Activated naive CD8-positive, alpha-beta T cell (primary cell): ENCODE measurements around the gene CYP2A6.
"Not testable (repeated sequence)": the region's sequence is repeated elsewhere in the genome, so short reads cannot be mapped to it uniquely, and the experiment has no call there.

Experiments used
- H3K27ac Mint-ChIP-seq: one replicate; pipeline ENCODE4 v1.8.0; 2021; ENCODE audit warnings: mixed read lengths
- H3K27me3 Mint-ChIP-seq: one replicate; pipeline ENCODE4 v1.8.0; 2021; ENCODE audit warnings: mixed read lengths
- H3K36me3 Mint-ChIP-seq: one replicate; pipeline ENCODE4 v1.8.0; 2021; ENCODE audit warnings: mixed read lengths
- H3K4me1 Mint-ChIP-seq: one replicate; pipeline ENCODE4 v1.8.0; 2021; ENCODE audit warnings: low read depth, mixed read lengths
- H3K4me3 Mint-ChIP-seq: one replicate; pipeline ENCODE4 v1.8.0; 2021; ENCODE audit warnings: mild to moderate bottlenecking, mixed read lengths
- H3K9me3 Mint-ChIP-seq: one replicate; pipeline ENCODE4 v1.8.0; 2021; ENCODE audit warnings: low read depth, mixed read lengths

Gene CYP2A6

GRCh38 chr19:40812571-40812970 is 37.7 kb downstream of the CYP2A6 start:
- not testable (repeated sequence) for H3K27ac Mint-ChIP-seq, H3K27me3 Mint-ChIP-seq, H3K9me3 Mint-ChIP-seq, H3K36me3 Mint-ChIP-seq
- H3K4me1 Mint-ChIP-seq: peaks cover 38% of the 10 kb centered on the region
- H3K4me3 Mint-ChIP-seq: peak overlapping the region; percentile 93

GRCh38 chr19:40811478-40812341 is 38.5 kb downstream of the CYP2A6 start:
- Mint-ChIP-seq H3K27ac (peak overlapping the region; percentile 41), H3K36me3 (no peaks in the 10 kb centered on the region), H3K4me1 (peaks cover 46% of the 10 kb centered on the region), H3K9me3 (no peaks in the 10 kb centered on the region), H3K4me3 (peak overlapping the region; percentile 93), H3K27me3 (no peaks in the 10 kb centered on the region)

GRCh38 chr19:40810649-40811408 is 39.4 kb downstream of the CYP2A6 start:
- H3K27me3 Mint-ChIP-seq, H3K36me3 Mint-ChIP-seq, H3K9me3 Mint-ChIP-seq: not testable (repeated sequence)
- Mint-ChIP-seq H3K27ac (peak overlapping the region; percentile 90), H3K4me3 (peak overlapping the region; percentile 93), H3K4me1 (peaks cover 55% of the 10 kb centered on the region)

DNA sequence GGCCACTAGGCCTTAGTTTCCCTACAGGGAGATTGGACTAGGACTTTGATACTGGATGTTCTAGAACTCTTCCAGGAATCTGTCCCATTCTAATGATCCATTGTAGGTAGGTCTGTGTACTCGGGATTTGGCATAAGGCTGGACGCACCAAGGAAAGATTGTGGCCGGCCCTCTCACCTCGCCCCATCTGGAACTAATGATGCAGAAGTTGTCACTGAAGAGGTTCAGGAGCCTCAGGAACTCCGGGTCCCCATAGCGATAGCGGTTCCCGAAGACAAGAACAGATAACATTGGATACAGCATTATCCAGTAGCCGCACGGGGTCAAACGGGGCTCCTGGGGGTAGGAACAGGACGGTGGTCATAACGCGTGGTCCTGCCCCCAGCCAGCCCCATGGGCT is 40.1 kb downstream of the CYP2A6 start:
- H3K27me3 Mint-ChIP-seq: no peaks in the 10 kb centered on the region
- peak overlapping the region; percentile 59 for H3K4me3 Mint-ChIP-seq
- H3K9me3 Mint-ChIP-seq: no peaks in the 10 kb centered on the region
- peak overlapping the region; percentile 34 for H3K27ac Mint-ChIP-seq
- peaks cover 61% of the 10 kb centered on the region for H3K4me1 Mint-ChIP-seq
- H3K36me3 Mint-ChIP-seq: no peaks in the 10 kb centered on the region

DNA sequence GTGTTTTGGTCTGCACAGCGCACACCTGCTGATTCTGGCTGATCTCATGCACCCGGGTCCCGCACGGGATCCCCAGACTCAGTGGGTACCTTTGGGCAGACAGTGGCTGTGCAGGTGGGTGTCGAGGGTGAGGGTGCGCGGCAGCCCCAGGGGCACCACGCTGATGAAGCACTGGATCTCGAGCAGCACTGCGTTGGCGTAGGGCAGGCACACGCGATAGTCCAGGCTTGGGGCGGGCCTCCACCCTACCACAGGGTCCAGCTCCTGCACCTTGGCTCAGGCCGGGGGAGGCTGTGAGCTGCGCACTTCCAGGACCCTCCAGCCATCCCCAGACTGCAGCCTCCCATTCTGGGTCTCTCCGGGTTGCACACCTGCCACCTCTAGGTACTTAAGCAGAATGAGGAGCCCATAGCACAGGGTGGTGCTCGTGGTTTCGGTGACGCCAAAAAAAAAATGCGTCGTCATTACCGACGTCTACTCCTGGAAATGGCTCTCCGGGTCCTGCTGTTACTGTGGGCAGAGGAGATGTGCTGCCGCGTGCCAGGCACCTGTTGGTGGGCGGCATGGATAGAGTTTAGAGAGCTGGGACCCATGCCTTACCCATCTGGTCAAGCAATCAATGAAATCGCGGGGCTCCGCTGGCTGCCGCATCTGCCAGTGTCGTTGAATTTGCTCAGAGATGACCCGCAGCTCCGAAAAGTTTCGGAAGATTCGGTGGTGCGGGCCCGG is 40.7 kb downstream of the CYP2A6 start:
- Mint-ChIP-seq H3K9me3 (no peaks in the 10 kb centered on the region), H3K27ac (no peak overlapping the region), H3K4me3 (no peak overlapping the region), H3K27me3 (no peaks in the 10 kb centered on the region), H3K36me3 (peaks cover 2% of the 10 kb centered on the region), H3K4me1 (peaks cover 68% of the 10 kb centered on the region)

- Mint-ChIP-seq H3K4me1 (peaks cover 75% of the 10 kb centered on the region), H3K27me3 (no peaks in the 10 kb centered on the region), H3K4me3 (no peak overlapping the region), H3K9me3 (no peaks in the 10 kb centered on the region), H3K36me3 (peaks cover 5% of the 10 kb centered on the region), H3K27ac (peak overlapping the region; percentile 41)
Measured at GRCh38 chr19:40808497-40808896, 41.8 kb downstream of the CYP2A6 start.

DNA sequence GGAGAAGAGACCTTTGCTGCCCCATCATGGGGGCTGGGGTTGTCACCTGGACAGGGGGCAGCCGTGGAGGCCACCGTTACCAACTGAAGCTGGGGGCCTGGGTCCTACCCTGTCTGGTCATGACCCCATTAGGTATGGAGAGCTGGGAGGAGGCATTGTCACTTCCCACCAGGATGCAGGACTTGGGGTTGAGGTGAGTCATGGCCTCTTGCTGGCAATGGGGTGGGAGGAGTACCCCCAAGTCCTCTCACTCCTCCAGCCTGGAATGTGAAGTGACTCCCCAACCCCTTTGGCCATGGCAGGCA is 42.3 kb downstream of the CYP2A6 start:
- Mint-ChIP-seq H3K27ac (peak overlapping the region; percentile 96), H3K9me3 (no peaks in the 10 kb centered on the region), H3K27me3 (no peaks in the 10 kb centered on the region), H3K36me3 (peaks cover 5% of the 10 kb centered on the region), H3K4me1 (peaks cover 80% of the 10 kb centered on the region), H3K4me3 (peak overlapping the region; percentile 70)

GRCh38 chr19:40807147-40808020 is 42.9 kb downstream of the CYP2A6 start:
- Mint-ChIP-seq H3K36me3 (peaks cover 5% of the 10 kb centered on the region), H3K27ac (peak overlapping the region; percentile 96), H3K9me3 (no peaks in the 10 kb centered on the region), H3K27me3 (no peaks in the 10 kb centered on the region), H3K4me3 (peak overlapping the region; percentile 94), H3K4me1 (peaks cover 80% of the 10 kb centered on the region)

DNA sequence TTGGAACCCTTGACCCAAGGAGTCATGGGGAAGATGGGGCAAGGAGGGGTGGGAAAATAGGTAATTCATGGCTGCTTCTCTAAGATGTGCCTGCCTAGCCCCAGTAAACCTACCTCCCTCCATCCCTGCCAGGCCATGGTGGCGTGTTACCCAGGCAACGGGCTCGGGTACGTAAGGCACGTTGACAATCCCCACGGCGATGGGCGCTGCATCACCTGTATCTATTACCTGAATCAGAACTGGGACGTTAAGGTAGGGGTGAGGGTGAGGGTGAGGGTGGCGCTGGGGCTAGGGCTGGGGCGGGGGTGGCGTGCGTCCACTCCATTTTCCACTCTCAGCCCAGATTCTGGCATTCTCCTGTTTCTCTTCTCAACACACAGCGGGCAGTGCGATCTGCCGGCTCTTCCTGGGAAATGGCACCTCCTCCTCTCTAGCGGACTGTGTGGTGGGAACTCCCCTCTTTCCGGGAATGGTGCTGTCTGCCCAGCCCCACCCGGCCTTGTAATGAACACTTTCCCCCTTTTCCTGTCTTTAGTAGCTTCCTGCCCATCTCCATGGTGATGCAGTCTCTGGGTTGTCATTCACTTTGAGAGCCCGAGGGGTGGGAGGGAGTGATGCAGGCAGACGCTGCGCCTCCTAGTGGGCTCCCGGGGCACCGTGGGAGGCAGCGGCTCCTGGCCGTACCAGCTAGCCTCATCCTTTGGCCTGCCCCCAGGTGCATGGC is 43.7 kb downstream of the CYP2A6 start:
- Mint-ChIP-seq H3K9me3 (no peaks in the 10 kb centered on the region), H3K36me3 (peaks cover 7% of the 10 kb centered on the region), H3K4me3 (peak overlapping the region; percentile 94)

DNA sequence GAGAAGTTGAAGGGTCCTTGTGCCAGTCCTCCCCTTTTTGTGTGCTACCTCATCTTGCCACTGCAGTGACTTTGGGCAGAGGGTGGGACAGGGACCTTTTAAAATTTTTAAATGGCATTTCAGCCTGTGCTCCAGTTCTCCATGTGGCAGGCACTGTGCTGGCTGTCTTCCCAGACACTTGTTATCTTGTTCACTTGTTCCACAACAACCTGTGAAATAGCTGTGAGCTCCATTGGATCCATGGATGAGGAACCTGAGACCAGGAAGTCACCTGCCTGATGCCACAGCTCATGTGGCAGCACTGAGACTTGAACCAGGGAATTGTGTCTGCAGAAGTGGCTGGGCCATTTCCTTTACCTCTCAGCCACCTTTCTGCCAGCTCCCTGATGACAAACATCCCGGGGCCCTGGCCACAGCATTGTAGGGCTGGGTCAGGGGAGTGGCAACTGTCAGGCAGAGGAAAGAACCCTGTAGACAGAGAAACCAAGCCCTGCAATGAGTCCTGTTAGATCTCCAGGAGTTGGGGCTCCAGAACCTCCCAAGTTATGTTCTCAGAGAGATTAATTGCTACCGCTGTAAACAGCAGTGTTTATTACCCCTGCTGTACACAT is 44.9 kb downstream of the CYP2A6 start:
- Mint-ChIP-seq H3K27ac (peak overlapping the region; percentile 96), H3K9me3 (no peaks in the 10 kb centered on the region), H3K36me3 (peaks cover 7% of the 10 kb centered on the region), H3K4me1 (peaks cover 83% of the 10 kb centered on the region), H3K4me3 (peak overlapping the region; percentile 94), H3K27me3 (no peaks in the 10 kb centered on the region)

More for the DNA sequence above, 43.7 kb downstream of the CYP2A6 start:
- Mint-ChIP-seq H3K27ac (peak overlapping the region; percentile 96), H3K27me3 (no peaks in the 10 kb centered on the region), H3K4me1 (peaks cover 84% of the 10 kb centered on the region)

- Mint-ChIP-seq H3K4me3 (peak overlapping the region; percentile 94), H3K27ac (peak overlapping the region; percentile 96), H3K27me3 (no peaks in the 10 kb centered on the region), H3K4me1 (peaks cover 83% of the 10 kb centered on the region), H3K9me3 (no peaks in the 10 kb centered on the region), H3K36me3 (peaks cover 7% of the 10 kb centered on the region)
Measured at GRCh38 chr19:40804783-40805242, 45.4 kb downstream of the CYP2A6 start.

DNA sequence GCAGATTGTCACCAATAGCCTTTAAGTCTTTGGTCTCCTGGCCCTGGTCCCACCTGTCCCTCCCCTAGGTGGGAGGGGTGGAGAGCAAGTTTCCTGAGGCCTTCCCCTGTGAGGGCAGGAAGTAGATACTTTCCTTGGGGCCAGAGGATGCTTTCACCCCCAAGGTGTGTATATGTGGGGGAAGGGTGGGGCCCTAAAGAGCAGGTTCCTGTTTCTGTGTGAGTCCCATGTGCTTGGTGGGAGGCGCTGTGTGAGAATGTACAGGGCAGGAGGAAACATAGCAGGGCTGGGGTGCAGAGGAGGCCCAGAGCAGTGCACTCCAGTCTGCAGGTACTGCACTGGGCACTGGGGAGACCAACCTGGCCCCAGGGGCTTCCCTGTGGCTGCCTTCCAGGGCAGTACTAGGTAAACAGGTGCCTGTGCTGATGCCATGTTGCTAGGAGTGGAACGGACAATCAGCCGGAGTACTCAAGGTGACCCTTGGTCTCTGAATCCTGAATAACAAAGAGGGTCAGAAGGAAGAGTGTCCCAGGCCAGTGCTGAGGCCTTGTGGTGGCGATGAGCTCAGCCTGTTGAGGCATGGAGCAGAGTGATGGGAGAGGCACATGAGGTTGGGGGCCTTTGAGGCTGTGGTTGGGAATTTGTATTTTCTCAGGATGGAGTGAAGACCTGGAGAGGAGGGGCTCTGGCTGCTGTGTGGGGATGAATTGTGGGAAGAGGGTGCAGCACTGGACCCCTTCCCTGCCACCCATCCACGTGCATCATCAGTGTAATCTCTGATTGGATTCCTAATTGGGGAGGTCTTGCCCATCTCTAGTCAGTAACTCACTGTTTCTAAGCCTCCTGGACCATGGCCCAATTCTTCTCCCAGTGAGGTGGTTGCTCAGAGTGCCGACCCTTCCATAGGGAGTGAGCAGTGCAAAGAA is 46.1 kb downstream of the CYP2A6 start:
- Mint-ChIP-seq H3K4me3 (peak overlapping the region; percentile 94), H3K9me3 (no peaks in the 10 kb centered on the region), H3K4me1 (peaks cover 83% of the 10 kb centered on the region), H3K27me3 (no peaks in the 10 kb centered on the region), H3K36me3 (peaks cover 7% of the 10 kb centered on the region), H3K27ac (peak overlapping the region; percentile 96)
